Liver (tissue), 9 donors: ENCODE results near the gene ARPC5. TPM values are rescaled to one million over a fixed set of nuclear protein-coding genes. Genes with fewer than 3 reads are reported as not detected.
A peak's percentile ranks its signal among the peaks of the same experiment; 100 is the strongest.
"Not testable (repeated sequence)": the region's sequence is repeated elsewhere in the genome, so short reads cannot be mapped to it uniquely, and the experiment has no call there.

Experiments used
- DNase-seq: peaks from one replicate; pipeline ENCODE4 v3.0.0-alpha.2; 2017; ENCODE audit warnings: low spot score
- H3K27ac ChIP-seq, 2 donors: one replicate each; pipeline ENCODE4 v1.7.0; 2013; ENCODE audit warnings: inconsistent platforms in 2 of 2, low read length in 2 of 2, control low read depth in 1 of 2, low read depth in 1 of 2, mild to moderate bottlenecking in 1 of 2
- H3K27me3 ChIP-seq, 4 donors: one replicate each; pipeline versions ENCODE4 v1.6.1 to v1.7.0; 2013; ENCODE audit warnings: low read length in 3 of 4, inconsistent platforms in 1 of 4, mild to moderate bottlenecking in 1 of 4, moderate library complexity in 1 of 4; ENCODE audit not compliant: control insufficient read depth in 4 of 4, insufficient read depth in 4 of 4
- H3K36me3 ChIP-seq, 4 donors: one replicate each; pipeline versions ENCODE4 v1.6.1 to v1.7.0; 2013; ENCODE audit warnings: low read length in 3 of 4, mild to moderate bottlenecking in 3 of 4, low read depth in 1 of 4, moderate library complexity in 1 of 4; ENCODE audit not compliant: control insufficient read depth in 4 of 4, insufficient read depth in 3 of 4
- H3K4me1 ChIP-seq, 4 donors: one replicate each; pipeline versions ENCODE4 v1.6.1 to v1.7.0; 2013; ENCODE audit warnings: low read length in 3 of 4, mild to moderate bottlenecking in 3 of 4, moderate library complexity in 1 of 4; ENCODE audit not compliant: control insufficient read depth in 4 of 4, insufficient read depth in 4 of 4
- H3K4me3 ChIP-seq, 3 donors: one replicate each; pipeline versions ENCODE4 v1.6.1 to v1.7.0; 2013; ENCODE audit warnings: low read length in 3 of 3, control low read depth in 1 of 3, low read depth in 1 of 3, mild to moderate bottlenecking in 1 of 3
- H3K9ac ChIP-seq, 2 donors: one replicate each; pipeline ENCODE4 v1.7.0; 2013; ENCODE audit warnings: low read length in 2 of 2, mild to moderate bottlenecking in 2 of 2, moderate library complexity in 2 of 2, control low read depth in 1 of 2, low read depth in 1 of 2
- H3K9me3 ChIP-seq, 4 donors: one replicate each; pipeline versions ENCODE4 v1.6.1 to v1.7.0; 2013; ENCODE audit warnings: low read length in 3 of 4; ENCODE audit not compliant: control insufficient read depth in 4 of 4
- ATF3 ChIP-seq: IDR thresholded peaks from 2 replicates; pipeline ENCODE4 v1.6.1; 2016; ENCODE audit warnings: antibody characterized with exemption
- CTCF ChIP-seq: fragments of 150-350 bp; IDR thresholded peaks from 2 replicates; pipeline ENCODE4 v1.5.1; 2017; ENCODE audit warnings: improper control_type of control experiment, low read depth, low read length; ENCODE audit not compliant: missing input control
- GABPA ChIP-seq, 2 donors: IDR thresholded peaks in 1 of 2; conservative IDR thresholded peaks in 1 of 2; 2 replicates each; pipeline ENCODE4 v1.6.1; 2016; ENCODE audit warnings: antibody characterized with exemption in 2 of 2, mild to moderate bottlenecking in 1 of 2, moderate library complexity in 1 of 2
- HNF4G ChIP-seq: IDR thresholded peaks from 2 replicates; pipeline ENCODE4 v1.6.1; 2016; ENCODE audit warnings: antibody characterized with exemption
- NR2F2 ChIP-seq: IDR thresholded peaks from 2 replicates; pipeline ENCODE4 v1.6.1; 2016; ENCODE audit warnings: antibody characterized with exemption
- REST ChIP-seq: IDR thresholded peaks from 2 replicates; pipeline ENCODE4 v1.6.1; 2016; ENCODE audit warnings: antibody characterized with exemption, mild to moderate bottlenecking
- RXRA ChIP-seq, 2 donors: IDR thresholded peaks; 2 replicates each; pipeline ENCODE4 v1.6.1; 2017 to 2018; ENCODE audit warnings: antibody characterized with exemption in 2 of 2, mild to moderate bottlenecking in 1 of 2
- TAF1 ChIP-seq: conservative IDR thresholded peaks from 2 replicates; pipeline ENCODE4 v1.6.1; 2016; ENCODE audit warnings: antibody characterized with exemption, mild to moderate bottlenecking
- YY1 ChIP-seq: IDR thresholded peaks from 2 replicates; pipeline ENCODE4 v1.6.1; 2016; ENCODE audit warnings: antibody characterized with exemption, mild to moderate bottlenecking
- WGBS: extraction: QIAGEN DNeasy Blood & Tissue Kit; methylation state at CpG from one replicate; pipeline ENCODE4 v1.1.7; 2013; 5-methylcytosine and 5-hydroxymethylcytosine counted together
- polyA plus RNA-seq, 2 donors: library from polyadenylated mRNA; stranded (reverse) in 1 of 2; unstranded in 1 of 2; fragments of 200-250 nt in 1 of 2; fragments of >200 nt in 1 of 2; fragmentation: Nextera tagmentation in 1 of 2; extraction: Ambion mirVana in 1 of 2; gene quantifications; one replicate each; pipeline versions ENCODE4 v1.2.1 to v1.2.3, GENCODE V29; 2013 to 2015
- total RNA-seq, 2 donors: library from RNA; depleted of rRNA; stranded (reverse); fragments of >200 nt; gene quantifications; one replicate each; pipeline ENCODE4 v1.2.3, GENCODE V29; 2014
- TF ChIP-seq, protein P1 (sequence below): IDR thresholded peaks from 2 replicates; pipeline ENCODE4 v1.6.1; 2016; ENCODE audit warnings: antibody characterized with exemption
- donor health status: healthy.
- donor health status: healthy.
- donor health status: healthy.
- donor health status: healthy.
- donor health status: healthy.

Gene ARPC5
- total and polyA plus RNA-seq, 4 donors, result 34.9 to 67.0 (median 54.3) TPM

DNA sequence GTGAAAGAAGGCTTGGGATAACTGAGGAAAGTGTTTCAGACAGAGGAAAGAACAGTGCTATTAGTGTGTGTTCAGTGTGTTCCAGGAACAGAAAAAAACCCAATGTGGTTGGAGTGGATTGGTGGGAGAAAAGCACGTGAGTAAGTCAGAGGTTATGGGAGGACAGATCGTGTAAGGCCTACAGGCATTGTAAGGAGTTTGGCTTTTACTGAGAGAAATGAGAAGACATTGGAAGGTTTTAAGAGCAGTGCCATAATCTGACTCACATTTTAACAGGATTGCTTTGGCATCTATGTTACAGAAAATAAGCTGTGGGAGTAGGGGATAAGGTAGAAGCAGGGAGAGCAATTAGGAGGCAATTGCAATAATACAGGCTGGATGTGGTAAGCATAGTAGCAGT, 4.8 kb downstream of the ARPC5 start (continued):
- TF ChIP-seq, protein P1, sequence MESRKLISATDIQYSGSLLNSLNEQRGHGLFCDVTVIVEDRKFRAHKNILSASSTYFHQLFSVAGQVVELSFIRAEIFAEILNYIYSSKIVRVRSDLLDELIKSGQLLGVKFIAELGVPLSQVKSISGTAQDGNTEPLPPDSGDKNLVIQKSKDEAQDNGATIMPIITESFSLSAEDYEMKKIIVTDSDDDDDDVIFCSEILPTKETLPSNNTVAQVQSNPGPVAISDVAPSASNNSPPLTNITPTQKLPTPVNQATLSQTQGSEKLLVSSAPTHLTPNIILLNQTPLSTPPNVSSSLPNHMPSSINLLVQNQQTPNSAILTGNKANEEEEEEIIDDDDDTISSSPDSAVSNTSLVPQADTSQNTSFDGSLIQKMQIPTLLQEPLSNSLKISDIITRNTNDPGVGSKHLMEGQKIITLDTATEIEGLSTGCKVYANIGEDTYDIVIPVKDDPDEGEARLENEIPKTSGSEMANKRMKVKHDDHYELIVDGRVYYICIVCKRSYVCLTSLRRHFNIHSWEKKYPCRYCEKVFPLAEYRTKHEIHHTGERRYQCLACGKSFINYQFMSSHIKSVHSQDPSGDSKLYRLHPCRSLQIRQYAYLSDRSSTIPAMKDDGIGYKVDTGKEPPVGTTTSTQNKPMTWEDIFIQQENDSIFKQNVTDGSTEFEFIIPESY, result no peak

DNA sequence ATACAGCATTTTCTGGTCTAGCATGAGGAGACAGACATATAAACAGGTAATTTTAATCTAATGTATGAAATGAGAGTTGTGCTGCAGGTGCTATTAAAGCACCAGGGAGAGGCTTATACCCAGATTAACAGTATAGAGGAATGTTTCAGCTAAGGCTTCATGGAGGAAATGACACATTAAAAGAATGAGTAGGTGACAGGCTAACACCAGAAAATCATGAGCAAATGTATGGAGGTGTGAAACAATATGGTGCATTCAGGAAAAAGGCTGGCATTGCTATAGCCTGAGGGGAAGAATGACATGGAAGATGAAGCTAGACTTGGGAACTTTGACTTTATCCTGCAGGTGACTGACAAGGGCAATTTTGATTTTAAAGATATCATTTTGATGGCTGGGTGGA, 7.0 kb downstream of the ARPC5 start:
- no peaks in the 10 kb centered on the region for H3K9me3 ChIP-seq
- no peak overlapping the region for H3K9ac ChIP-seq
- TF ChIP-seq NR2F2 (no peak), GABPA (IDR thresholded peaks at IDR 0.05 in 1 of 2, conservative IDR thresholded peaks at IDR 0.05 in 1 of 2) (no peak), HNF4G (no peak), REST (no peak), YY1 (no peak), TAF1 (no peak), CTCF (no peak), RXRA (IDR thresholded peaks at IDR 0.05) (no peak), ATF3 (no peak)
- TF ChIP-seq, protein P1, result no peak
- H3K36me3 ChIP-seq, result peaks cover 4 to 24% (median 18%) of the 10 kb centered on the region in 4 donors
- no peak overlapping the region for H3K27ac ChIP-seq
- H3K4me1 ChIP-seq, result peaks cover 1 to 30% (median 26%) of the 10 kb centered on the region in 4 donors
- DNase-seq, result no peak
- H3K4me3 ChIP-seq, result no peak overlapping the region
- no peaks in the 10 kb centered on the region for H3K27me3 ChIP-seq

- WGBS, result 10% methylated on average over 3 of the region's 3 CpGs
- peaks cover 0 to 18% (median 13%) of the 10 kb centered on the region in 4 donors for H3K4me1 ChIP-seq
- not testable (repeated sequence) for DNase-seq, H3K9me3 ChIP-seq, H3K4me3 ChIP-seq, H3K9ac ChIP-seq, H3K27me3 ChIP-seq
- H3K36me3 ChIP-seq, result peaks cover 4 to 24% (median 18%) of the 10 kb centered on the region in 4 donors
- peak overlapping the region in 1 of 2 donors; percentile 32 for H3K27ac ChIP-seq
These were observed 9.3 kb downstream of the ARPC5 start for GRCh38 chr1:183626236-183626635.
